Superior temporal gyrus (tissue), 1 donor: Measurements from ENCODE around the gene AGPS.

Source experiments
- DNase-seq: peaks from one replicate; pipeline ENCODE4 v3.0.0-alpha.2; 2016; ENCODE audit errors: extremely low spot score

Gene AGPS

DNA sequence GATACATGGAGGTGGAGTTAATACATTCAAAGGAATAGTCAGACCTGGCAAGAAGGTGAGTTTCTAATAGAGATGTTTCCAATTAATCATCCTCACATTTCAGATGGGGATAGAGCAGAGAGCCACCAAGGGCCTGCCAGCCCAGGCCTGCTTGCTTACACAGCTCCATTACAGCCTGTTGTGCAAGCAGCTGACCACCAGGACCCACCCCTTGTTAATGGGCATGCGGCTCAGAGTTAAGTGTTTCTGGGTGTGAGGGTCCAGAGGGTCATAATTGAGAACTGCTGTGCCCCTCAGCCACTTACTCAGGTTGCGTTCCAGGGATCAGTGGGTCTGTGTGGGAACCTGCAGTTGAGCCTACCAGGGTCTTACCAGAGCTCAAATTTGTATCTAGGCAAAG lies 199.8 kb downstream of the AGPS start:
- DNase-seq, result no peak

DNA sequence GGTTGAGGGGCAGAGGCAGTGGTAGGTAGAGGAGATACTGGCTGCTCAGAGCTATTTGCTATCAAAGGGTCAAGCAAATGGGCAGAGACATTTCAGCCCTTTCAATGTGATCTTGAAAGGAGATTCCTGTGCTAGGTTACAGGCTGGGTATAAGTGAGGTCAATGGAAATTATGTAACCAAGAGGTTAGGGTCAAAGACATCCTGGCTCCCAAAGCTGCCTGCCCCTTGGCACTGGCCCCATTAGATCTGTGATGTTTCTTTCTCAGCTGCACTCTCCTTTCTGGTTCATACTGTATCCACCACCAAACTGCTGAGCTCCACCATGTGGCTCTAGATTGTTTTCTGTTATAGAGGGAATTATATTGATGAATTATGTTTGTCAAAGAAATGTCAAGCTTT lies 200.4 kb downstream of the AGPS start:
- no peak for DNase-seq

DNA sequence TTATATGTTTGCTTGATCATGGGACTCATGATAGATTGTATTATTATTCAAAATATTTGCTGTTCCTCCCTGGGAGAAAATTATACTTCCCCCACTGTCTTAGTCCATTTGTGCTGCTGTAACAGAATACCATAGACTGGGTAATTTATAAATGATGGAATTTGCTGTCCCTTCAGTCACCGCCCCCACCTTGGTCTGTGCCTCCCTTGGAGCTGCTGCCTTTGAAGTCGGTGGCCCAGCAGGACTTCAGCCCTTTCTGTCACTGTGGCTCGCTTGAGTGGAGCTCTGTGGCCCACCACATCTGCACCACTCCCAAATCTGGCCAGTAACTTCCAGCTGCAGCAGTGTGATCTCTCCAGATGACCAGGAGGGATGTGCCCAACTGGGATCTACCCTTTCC lies 200.8 kb downstream of the AGPS start:
- no peak for DNase-seq
